Cardiac septum (tissue), 1 donor: Measurements from ENCODE around the gene CBLIF. TPM values are rescaled to one million over a fixed set of nuclear protein-coding genes. Genes with fewer than 3 reads are reported as not detected.
"Not testable (repeated sequence)": the region's sequence is repeated elsewhere in the genome, so short reads cannot be mapped to it uniquely, and the experiment has no call there.

Source experiments
- DNase-seq: peaks from one replicate; pipeline ENCODE4 v3.0.0-alpha.2; 2020; ENCODE audit warnings: low spot score
- intact Hi-C: fragments of 100-400 bp; cut with DNase I; formaldehyde crosslinking; loops from one replicate; pipeline ENCODE4 v1.14.0; 2022
- total RNA-seq: library from RNA; stranded (reverse); fragmentation: NEBNext Ultra II Directional; extraction: Animal tissue kit (Norgen Biotek cat#: 25700); gene quantifications from one replicate; pipeline ENCODE4 v1.2.1, GENCODE V29; 2021
- donor health status: DM: no; HTN: no; CAD: no.

Gene CBLIF
- total RNA-seq, 1 donor from 2014 or later: not detected

GRCh38 chr11:59849551-59849950 lies 4.3 kb upstream of the CBLIF start:
- DNase-seq, intact Hi-C loops: not testable (repeated sequence)

- DNase-seq: no peak
- intact Hi-C loops: no loop called here
Measured at GRCh38 chr11:59849129-59849528, 3.8 kb upstream of the CBLIF start.

- intact Hi-C loops, DNase-seq: not testable (repeated sequence)
Measured at GRCh38 chr11:59848439-59848838, 3.1 kb upstream of the CBLIF start.

GRCh38 chr11:59847626-59848025 lies 2.3 kb upstream of the CBLIF start:
- intact Hi-C loops: no loop called here
- no peak for DNase-seq

GRCh38 chr11:59846556-59846955 lies 1.3 kb upstream of the CBLIF start:
- intact Hi-C loops: no loop called here

GRCh38 chr11:59842316-59842715 lies 3.0 kb downstream of the CBLIF start:
- DNase-seq: no peak

More at GRCh38 chr11:59846556-59846955, 1.3 kb upstream of the CBLIF start:
- DNase-seq: no peak

GRCh38 chr11:59841514-59841913 lies 3.8 kb downstream of the CBLIF start:
- intact Hi-C loops: no loop called here
- no peak for DNase-seq

More at GRCh38 chr11:59842316-59842715, 3.0 kb downstream of the CBLIF start:
- intact Hi-C loops: no loop called here

GRCh38 chr11:59839615-59840014 lies 5.7 kb downstream of the CBLIF start:
- no peak for DNase-seq
- intact Hi-C loops: no loop called here

GRCh38 chr11:59833602-59834001 lies 11.7 kb downstream of the CBLIF start:
- intact Hi-C loops: no loop called here

GRCh38 chr11:59829358-59829757 lies 15.9 kb downstream of the CBLIF start:
- intact Hi-C loops: no loop called here

More at GRCh38 chr11:59833602-59834001, 11.7 kb downstream of the CBLIF start:
- no peak for DNase-seq

GRCh38 chr11:59822989-59823566 lies 22.2 kb downstream of the CBLIF start:
- intact Hi-C loops: loop anchor here (2.0 to 5.0 kb wide), 3 partner anchors 309 to 429 kb away; no protein-coding TSS in a partner anchor
- no peak for DNase-seq

More at GRCh38 chr11:59829358-59829757, 15.9 kb downstream of the CBLIF start:
- no peak for DNase-seq

GRCh38 chr11:59818572-59818971 lies 26.7 kb downstream of the CBLIF start:
- intact Hi-C loops: no loop called here
- no peak for DNase-seq

- DNase-seq, intact Hi-C loops: not testable (repeated sequence)
Measured at GRCh38 chr11:59816434-59816833, 28.9 kb downstream of the CBLIF start.

GRCh38 chr11:59815754-59816153 lies 29.5 kb downstream of the CBLIF start:
- intact Hi-C loops: no loop called here

GRCh38 chr11:59814021-59814420 lies 31.3 kb downstream of the CBLIF start:
- intact Hi-C loops: no loop called here
- DNase-seq: no peak

More at GRCh38 chr11:59815754-59816153, 29.5 kb downstream of the CBLIF start:
- DNase-seq: no peak

GRCh38 chr11:59813364-59813763 lies 31.9 kb downstream of the CBLIF start:
- intact Hi-C loops: no loop called here
- no peak for DNase-seq

GRCh38 chr11:59812220-59812619 lies 33.1 kb downstream of the CBLIF start:
- no peak for DNase-seq
- intact Hi-C loops: no loop called here

GRCh38 chr11:59810911-59811259 lies 34.4 kb downstream of the CBLIF start:
- intact Hi-C loops: loop anchor here (2.0 kb wide), 1 partner anchor 56 kb away; the partner anchor contains the start of gene STX3
- DNase-seq: no peak

- peak; percentile 93 for DNase-seq
- intact Hi-C loops: loop anchor here (2.0 kb wide), 1 partner anchor 56 kb away; the partner anchor contains the start of gene STX3
Measured at GRCh38 chr11:59810189-59810910, 34.9 kb downstream of the CBLIF start, which contains the start of gene MRPL16. MRPL16 (minus strand) TSS chr11:59810778; CDS start chr11:59810658, 120 bp downstream.

GRCh38 chr11:59807047-59807610 lies 38.2 kb downstream of the CBLIF start:
- DNase-seq: no peak
- intact Hi-C loops: loop anchor here (10.0 kb wide), 1 partner anchor 142 kb away; the partner anchor contains the start of gene PATL1
